MM.1S (cell line): ENCODE measurements around the gene RXFP4.

ENCODE experiments used
- EZH2 ChIP-seq: fragments of 300-600 bp; sonication (generic); optimal IDR thresholded peaks from 2 replicates; pipeline ENCODE3; 2017; ENCODE audit warnings: low read depth, mild to moderate bottlenecking, antibody characterized with exemption, low read length, mixed read lengths
- EZH2phosphoT487 ChIP-seq: fragments of 300-600 bp; sonication (generic); IDR thresholded peaks from 2 replicates; pipeline ENCODE4 v1.6.1; 2018; ENCODE audit warnings: antibody characterized with exemption, low read length
- TF ChIP-seq, protein P1 (sequence below): fragments of 300-600 bp; sonication (generic); IDR thresholded peaks from 2 replicates; pipeline ENCODE4 v1.5.1; 2016; ENCODE audit warnings: antibody characterized with exemption, low read length, mixed read lengths

DNA sequence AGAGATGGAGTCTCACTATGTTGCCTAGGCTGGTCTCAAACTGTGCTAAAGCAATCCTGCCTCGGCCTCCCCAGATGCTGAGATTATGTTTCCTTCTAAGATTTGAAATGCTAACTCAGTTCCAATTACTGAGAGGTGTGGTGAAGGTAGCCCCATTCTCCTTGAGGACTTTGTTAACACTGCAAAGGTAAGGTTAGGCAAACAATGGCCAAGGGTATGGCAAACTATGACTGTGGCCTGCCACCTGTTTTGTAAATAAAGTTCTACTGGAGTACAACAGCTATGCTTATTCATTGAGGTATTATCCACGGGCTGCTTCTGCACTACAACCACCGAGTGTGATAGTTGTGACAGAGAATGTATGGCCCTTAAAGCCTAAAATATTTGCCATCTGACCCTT lies 20.7 kb upstream of the RXFP4 start:
- TF ChIP-seq, protein P1, sequence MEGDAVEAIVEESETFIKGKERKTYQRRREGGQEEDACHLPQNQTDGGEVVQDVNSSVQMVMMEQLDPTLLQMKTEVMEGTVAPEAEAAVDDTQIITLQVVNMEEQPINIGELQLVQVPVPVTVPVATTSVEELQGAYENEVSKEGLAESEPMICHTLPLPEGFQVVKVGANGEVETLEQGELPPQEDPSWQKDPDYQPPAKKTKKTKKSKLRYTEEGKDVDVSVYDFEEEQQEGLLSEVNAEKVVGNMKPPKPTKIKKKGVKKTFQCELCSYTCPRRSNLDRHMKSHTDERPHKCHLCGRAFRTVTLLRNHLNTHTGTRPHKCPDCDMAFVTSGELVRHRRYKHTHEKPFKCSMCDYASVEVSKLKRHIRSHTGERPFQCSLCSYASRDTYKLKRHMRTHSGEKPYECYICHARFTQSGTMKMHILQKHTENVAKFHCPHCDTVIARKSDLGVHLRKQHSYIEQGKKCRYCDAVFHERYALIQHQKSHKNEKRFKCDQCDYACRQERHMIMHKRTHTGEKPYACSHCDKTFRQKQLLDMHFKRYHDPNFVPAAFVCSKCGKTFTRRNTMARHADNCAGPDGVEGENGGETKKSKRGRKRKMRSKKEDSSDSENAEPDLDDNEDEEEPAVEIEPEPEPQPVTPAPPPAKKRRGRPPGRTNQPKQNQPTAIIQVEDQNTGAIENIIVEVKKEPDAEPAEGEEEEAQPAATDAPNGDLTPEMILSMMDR = no peak
- TF ChIP-seq EZH2 (no peak), EZH2phosphoT487 (no peak)
